ENCODE results near the gene SPANXN2. TPM values are rescaled to one million over a fixed set of nuclear protein-coding genes. Genes with fewer than 3 reads are reported as not detected.
"Not testable (repeated sequence)": the region's sequence is repeated elsewhere in the genome, so short reads cannot be mapped to it uniquely, and the experiment has no call there.

Gene SPANXN2, protein sequence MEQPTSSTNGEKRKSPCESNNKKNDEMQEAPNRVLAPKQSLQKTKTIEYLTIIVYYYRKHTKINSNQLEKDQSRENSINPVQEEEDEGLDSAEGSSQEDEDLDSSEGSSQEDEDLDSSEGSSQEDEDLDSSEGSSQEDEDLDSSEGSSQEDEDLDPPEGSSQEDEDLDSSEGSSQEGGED
- polyA plus RNA-seq (not detected in 3 replicates), polyA minus RNA-seq (not detected in 3 replicates)
- not detected for polyA plus RNA-seq (2011; ENCODE audit: low read depth)
- not detected in 2 replicates for polyA plus RNA-seq (2011; cell fraction: cytosol; rRNA removed)
- not detected in 2 replicates for polyA plus RNA-seq (2011; cell fraction: nucleus; rRNA removed)
- not detected in 2 replicates for polyA plus RNA-seq (2012; ENCODE audit: low replicate concordance)
- not detected for polyA minus RNA-seq (2011; cell fraction: cytosol; rRNA and poly(A)+ RNA removed)
- polyA minus RNA-seq (2011; cell fraction: nucleus; rRNA and poly(A)+ RNA removed): not detected in 2 replicates

- FAIRE-seq; H3K79me2 ChIP-seq (ENCODE audit: control insufficient read depth, insufficient read depth, low read length); H3K9me1 ChIP-seq (ENCODE audit: control insufficient read depth, extremely low read depth, insufficient read depth, low read length); H3K9ac ChIP-seq (ENCODE audit: control insufficient read depth, extremely low read depth, insufficient read depth, low read length); H3K36me3 ChIP-seq (ENCODE audit: control insufficient read depth in 2 of 2, extremely low read depth in 1 of 2, insufficient read depth in 2 of 2, low read length in 2 of 2); H3K27ac ChIP-seq (ENCODE audit: control insufficient read depth, insufficient read depth, low read length); H3K4me2 ChIP-seq (ENCODE audit: control insufficient read depth, extremely low read depth, insufficient read depth, low read depth, low read length); dilution Hi-C loops (cut with MboI; ENCODE audit: extremely low pct_ligation_motif_present, low sequenced_read_pairs); H2AFZ ChIP-seq (ENCODE audit: control insufficient read depth, low read length); H3K4me1 ChIP-seq (ENCODE audit: control insufficient read depth, extremely low read depth, insufficient read depth, low read length); H4K20me1 ChIP-seq (ENCODE audit: control insufficient read depth, extremely low read depth, insufficient read depth, low read length); H3K4me3 ChIP-seq (ENCODE audit: control insufficient read depth in 2 of 3, extremely low read depth in 1 of 3, insufficient read depth in 2 of 3, low read depth in 1 of 3, low read length in 3 of 3); H3K27me3 ChIP-seq (ENCODE audit: control insufficient read depth, extremely low read depth, insufficient read depth, low read length); DNase-seq (ENCODE audit: low read depth, low spot score); H3K9me3 ChIP-seq (ENCODE audit: control insufficient read depth, low read depth, low read length): not testable (repeated sequence)
Measured at GRCh38 chrX:143720652-143721051, at the start of gene SPANXN2. SPANXN2 (minus strand) TSS chrX:143720752; CDS start chrX:143720668, 84 bp downstream.

- Histone ChIP-seq H4K20me1 (ENCODE audit: control insufficient read depth, extremely low read depth, insufficient read depth, low read length) (no peaks in the 10 kb centered on the region), H2AFZ (ENCODE audit: control insufficient read depth, low read length) (no peak overlapping the region), H3K36me3 (ENCODE audit: control insufficient read depth in 2 of 2, extremely low read depth in 1 of 2, insufficient read depth in 2 of 2, low read length in 2 of 2) (no peaks in the 10 kb centered on the region), H3K9me1 (ENCODE audit: control insufficient read depth, extremely low read depth, insufficient read depth, low read length) (no peaks in the 10 kb centered on the region), H3K4me1 (ENCODE audit: control insufficient read depth, extremely low read depth, insufficient read depth, low read length) (peaks cover 9% of the 10 kb centered on the region), H3K9ac (ENCODE audit: control insufficient read depth, extremely low read depth, insufficient read depth, low read length) (no peak overlapping the region), H3K4me3 (ENCODE audit: control insufficient read depth in 2 of 3, extremely low read depth in 1 of 3, insufficient read depth in 2 of 3, low read depth in 1 of 3, low read length in 3 of 3) (peak overlapping the region in 1 of 3 experiments; percentile 8), H3K9me3 (ENCODE audit: control insufficient read depth, low read depth, low read length) (no peaks in the 10 kb centered on the region), H3K4me2 (ENCODE audit: control insufficient read depth, extremely low read depth, insufficient read depth, low read depth, low read length) (peak overlapping the region; percentile 32), H3K79me2 (ENCODE audit: control insufficient read depth, insufficient read depth, low read length) (no peaks in the 10 kb centered on the region), H3K27me3 (ENCODE audit: control insufficient read depth, extremely low read depth, insufficient read depth, low read length) (no peaks in the 10 kb centered on the region), H3K27ac (ENCODE audit: control insufficient read depth, insufficient read depth, low read length) (no peak overlapping the region)
- TF ChIP-seq EZH2 (IDR thresholded peaks at IDR 0.05; ENCODE audit: low read length): no peak
- TF ChIP-seq, protein P1, sequence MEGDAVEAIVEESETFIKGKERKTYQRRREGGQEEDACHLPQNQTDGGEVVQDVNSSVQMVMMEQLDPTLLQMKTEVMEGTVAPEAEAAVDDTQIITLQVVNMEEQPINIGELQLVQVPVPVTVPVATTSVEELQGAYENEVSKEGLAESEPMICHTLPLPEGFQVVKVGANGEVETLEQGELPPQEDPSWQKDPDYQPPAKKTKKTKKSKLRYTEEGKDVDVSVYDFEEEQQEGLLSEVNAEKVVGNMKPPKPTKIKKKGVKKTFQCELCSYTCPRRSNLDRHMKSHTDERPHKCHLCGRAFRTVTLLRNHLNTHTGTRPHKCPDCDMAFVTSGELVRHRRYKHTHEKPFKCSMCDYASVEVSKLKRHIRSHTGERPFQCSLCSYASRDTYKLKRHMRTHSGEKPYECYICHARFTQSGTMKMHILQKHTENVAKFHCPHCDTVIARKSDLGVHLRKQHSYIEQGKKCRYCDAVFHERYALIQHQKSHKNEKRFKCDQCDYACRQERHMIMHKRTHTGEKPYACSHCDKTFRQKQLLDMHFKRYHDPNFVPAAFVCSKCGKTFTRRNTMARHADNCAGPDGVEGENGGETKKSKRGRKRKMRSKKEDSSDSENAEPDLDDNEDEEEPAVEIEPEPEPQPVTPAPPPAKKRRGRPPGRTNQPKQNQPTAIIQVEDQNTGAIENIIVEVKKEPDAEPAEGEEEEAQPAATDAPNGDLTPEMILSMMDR (optimal IDR thresholded peaks at IDR 0.05 in 1 of 3, IDR thresholded peaks at IDR 0.05 in 1 of 3, conservative IDR thresholded peaks at IDR 0.05 in 1 of 3; ENCODE audit: extremely low read depth in 1 of 3, insufficient read depth in 2 of 3, low read length in 3 of 3): no peak
- no peak for DNase-seq (ENCODE audit: low read depth, low spot score)
- no peak for FAIRE-seq
- dilution Hi-C loops (cut with MboI; ENCODE audit: extremely low pct_ligation_motif_present, low sequenced_read_pairs): no loop called here
Measured at GRCh38 chrX:143768976-143769375, 48.4 kb upstream of the SPANXN2 start.

DNA sequence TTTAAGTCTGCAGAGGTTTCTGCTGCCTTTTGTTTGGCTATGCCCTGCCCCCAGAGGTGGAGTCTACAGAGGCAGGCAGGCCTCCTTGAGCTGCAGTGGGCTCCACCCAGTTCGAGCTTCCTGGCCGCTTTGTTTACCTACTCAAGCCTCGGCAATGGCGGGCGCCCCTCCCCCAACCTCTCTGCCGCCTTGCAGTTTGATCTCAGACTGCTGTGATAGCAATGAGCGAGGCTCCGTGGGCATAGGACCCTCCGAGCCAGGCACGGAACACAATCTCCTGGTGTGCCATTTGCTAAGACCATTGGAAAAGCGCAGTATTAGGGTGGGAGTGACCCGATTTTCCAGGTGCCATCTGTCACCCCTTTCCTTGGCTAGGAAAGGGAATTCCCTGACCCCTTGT is 47.2 kb upstream of the SPANXN2 start:
- H3K27me3 ChIP-seq (ENCODE audit: control insufficient read depth, extremely low read depth, insufficient read depth, low read length); FAIRE-seq; dilution Hi-C loops (cut with MboI; ENCODE audit: extremely low pct_ligation_motif_present, low sequenced_read_pairs); H3K4me3 ChIP-seq (ENCODE audit: control insufficient read depth in 2 of 3, extremely low read depth in 1 of 3, insufficient read depth in 2 of 3, low read depth in 1 of 3, low read length in 3 of 3); H3K4me1 ChIP-seq (ENCODE audit: control insufficient read depth, extremely low read depth, insufficient read depth, low read length); H2AFZ ChIP-seq (ENCODE audit: control insufficient read depth, low read length); H3K4me2 ChIP-seq (ENCODE audit: control insufficient read depth, extremely low read depth, insufficient read depth, low read depth, low read length); H3K9ac ChIP-seq (ENCODE audit: control insufficient read depth, extremely low read depth, insufficient read depth, low read length); DNase-seq (ENCODE audit: low read depth, low spot score); H3K36me3 ChIP-seq (ENCODE audit: control insufficient read depth in 2 of 2, extremely low read depth in 1 of 2, insufficient read depth in 2 of 2, low read length in 2 of 2); H4K20me1 ChIP-seq (ENCODE audit: control insufficient read depth, extremely low read depth, insufficient read depth, low read length); H3K27ac ChIP-seq (ENCODE audit: control insufficient read depth, insufficient read depth, low read length); H3K9me1 ChIP-seq (ENCODE audit: control insufficient read depth, extremely low read depth, insufficient read depth, low read length); H3K79me2 ChIP-seq (ENCODE audit: control insufficient read depth, insufficient read depth, low read length); H3K9me3 ChIP-seq (ENCODE audit: control insufficient read depth, low read depth, low read length): not testable (repeated sequence)

Data from keratinocyte (primary cell).